ENCODE data around the gene ETS1. TPM values are rescaled to one million over a fixed set of nuclear protein-coding genes. Genes with fewer than 3 reads are reported as not detected.

The ETS1 gene
- total RNA-seq, 2 donors from 2014 or later = 19.3 to 37.6 TPM

DNA sequence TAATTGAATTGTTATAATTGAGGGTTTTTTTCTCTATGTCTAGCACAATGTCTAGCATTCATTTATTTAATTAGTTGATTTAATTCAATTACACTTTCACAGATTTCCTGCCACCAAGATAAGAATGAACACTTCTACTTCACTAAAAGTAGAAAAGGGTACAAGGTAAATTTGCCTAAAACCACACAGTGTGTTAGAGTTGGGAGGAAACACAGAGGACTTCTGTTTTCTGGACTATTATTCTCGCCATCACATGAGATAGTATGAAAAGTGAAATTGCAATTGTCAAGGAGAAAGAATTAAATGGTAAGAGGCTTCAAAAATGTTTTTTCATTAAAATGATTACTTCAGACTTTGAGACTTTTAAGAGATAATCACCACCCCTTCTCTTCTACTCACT, 109.5 kb downstream of the ETS1 start:
- no peaks in the 10 kb centered on the region for H3K9me3 ChIP-seq
- peak overlapping the region; percentile 30 for H3K27ac ChIP-seq
- no peaks in the 10 kb centered on the region for H3K27me3 ChIP-seq
- DNase-seq = no peak
- peaks cover 8% of the 10 kb centered on the region for H3K36me3 ChIP-seq
- peaks cover 27% of the 10 kb centered on the region for H3K4me1 ChIP-seq
- H3K4me3 ChIP-seq = no peak overlapping the region
- intact Hi-C loops (cut with DNase I) = loop anchor here (10.0 kb wide), 1 partner anchor 183 kb away; no protein-coding TSS in a partner anchor
- TF ChIP-seq, protein P1, sequence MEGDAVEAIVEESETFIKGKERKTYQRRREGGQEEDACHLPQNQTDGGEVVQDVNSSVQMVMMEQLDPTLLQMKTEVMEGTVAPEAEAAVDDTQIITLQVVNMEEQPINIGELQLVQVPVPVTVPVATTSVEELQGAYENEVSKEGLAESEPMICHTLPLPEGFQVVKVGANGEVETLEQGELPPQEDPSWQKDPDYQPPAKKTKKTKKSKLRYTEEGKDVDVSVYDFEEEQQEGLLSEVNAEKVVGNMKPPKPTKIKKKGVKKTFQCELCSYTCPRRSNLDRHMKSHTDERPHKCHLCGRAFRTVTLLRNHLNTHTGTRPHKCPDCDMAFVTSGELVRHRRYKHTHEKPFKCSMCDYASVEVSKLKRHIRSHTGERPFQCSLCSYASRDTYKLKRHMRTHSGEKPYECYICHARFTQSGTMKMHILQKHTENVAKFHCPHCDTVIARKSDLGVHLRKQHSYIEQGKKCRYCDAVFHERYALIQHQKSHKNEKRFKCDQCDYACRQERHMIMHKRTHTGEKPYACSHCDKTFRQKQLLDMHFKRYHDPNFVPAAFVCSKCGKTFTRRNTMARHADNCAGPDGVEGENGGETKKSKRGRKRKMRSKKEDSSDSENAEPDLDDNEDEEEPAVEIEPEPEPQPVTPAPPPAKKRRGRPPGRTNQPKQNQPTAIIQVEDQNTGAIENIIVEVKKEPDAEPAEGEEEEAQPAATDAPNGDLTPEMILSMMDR (IDR thresholded peaks at IDR 0.05) = no peak
- H3K9ac ChIP-seq (ENCODE audit: low read depth in 2 of 2, low read length in 2 of 2) = peak overlapping the region in 1 of 2 donors; percentile 6

DNA sequence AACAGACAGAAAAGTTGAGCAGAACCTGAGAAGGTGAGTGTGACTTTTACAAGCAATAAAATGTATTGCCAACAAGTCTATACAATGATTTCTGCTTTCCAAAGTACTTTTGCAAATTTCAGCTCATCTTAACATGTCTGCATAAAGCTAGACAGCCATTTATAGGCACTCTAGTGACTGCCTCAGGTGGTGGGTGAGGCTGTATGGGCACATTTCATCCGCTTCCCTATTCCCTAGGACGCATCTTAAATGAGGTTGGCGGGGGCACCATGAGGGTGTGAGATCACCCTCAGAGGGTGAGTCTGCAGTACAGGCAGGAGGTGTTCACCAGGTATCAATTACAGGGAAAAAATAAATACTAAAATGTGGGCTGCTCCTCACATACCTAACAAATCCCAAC, 110.1 kb downstream of the ETS1 start:
- H3K27ac ChIP-seq = peak overlapping the region; percentile 30
- TF ChIP-seq, protein P1 (IDR thresholded peaks at IDR 0.05) = no peak
- no peaks in the 10 kb centered on the region for H3K9me3 ChIP-seq
- H3K36me3 ChIP-seq = peaks cover 8% of the 10 kb centered on the region
- H3K4me1 ChIP-seq = peaks cover 28% of the 10 kb centered on the region
- no peak overlapping the region for H3K4me3 ChIP-seq
- no peaks in the 10 kb centered on the region for H3K27me3 ChIP-seq
- peak overlapping the region in 1 of 2 donors; percentile 6 for H3K9ac ChIP-seq (ENCODE audit: low read depth in 2 of 2, low read length in 2 of 2)
- intact Hi-C loops (cut with DNase I) = loop anchor here (10.0 kb wide), 1 partner anchor 182 kb away; no protein-coding TSS in a partner anchor
- DNase-seq = no peak

DNA sequence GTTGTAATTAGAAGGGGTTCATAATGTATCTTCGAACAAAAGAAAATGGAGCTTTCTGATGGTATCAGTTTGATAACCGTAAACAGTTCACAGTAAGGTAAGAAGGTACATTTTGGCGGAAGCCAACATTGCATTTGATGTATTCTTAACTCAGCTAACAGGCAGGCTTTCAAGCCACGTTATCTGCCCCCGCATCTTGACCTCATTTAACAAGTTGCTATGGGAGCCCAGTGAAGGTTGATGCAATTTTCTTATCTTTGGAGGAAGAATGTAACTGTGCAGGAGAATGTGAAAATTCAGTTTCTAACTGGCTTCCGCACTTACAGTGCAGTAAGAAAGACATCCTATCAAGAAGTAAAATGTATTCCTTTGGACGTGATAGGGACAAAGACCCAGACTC, 110.6 kb downstream of the ETS1 start:
- Histone ChIP-seq H3K27ac (peak overlapping the region; percentile 30), H3K4me3 (no peak overlapping the region), H3K9ac (ENCODE audit: low read depth in 2 of 2, low read length in 2 of 2) (no peak overlapping the region), H3K4me1 (peaks cover 32% of the 10 kb centered on the region), H3K9me3 (no peaks in the 10 kb centered on the region), H3K36me3 (peaks cover 8% of the 10 kb centered on the region), H3K27me3 (no peaks in the 10 kb centered on the region)
- intact Hi-C loops (cut with DNase I) = loop anchor here (10.0 kb wide), 1 partner anchor 182 kb away; no protein-coding TSS in a partner anchor
- DNase-seq = no peak
- TF ChIP-seq, protein P1 (IDR thresholded peaks at IDR 0.05) = no peak

DNA sequence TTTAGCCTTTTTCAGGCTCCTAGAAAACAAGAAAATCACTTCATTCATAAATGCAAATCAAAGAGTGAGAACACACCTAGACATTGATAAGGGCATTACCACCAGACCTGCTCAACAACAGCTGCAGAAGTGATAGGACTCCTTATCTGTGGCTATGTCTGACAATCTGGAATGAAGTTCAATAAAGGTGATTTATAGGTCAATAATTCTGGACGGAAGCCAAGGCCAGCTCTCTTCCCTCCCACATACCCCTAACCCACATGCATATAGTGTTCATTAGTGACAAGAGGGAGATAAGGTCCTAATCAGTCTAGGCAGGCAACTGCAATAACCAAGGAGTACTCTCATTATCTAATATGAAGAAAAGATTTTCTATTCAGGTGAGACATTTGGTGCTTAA, 111.3 kb downstream of the ETS1 start:
- TF ChIP-seq, protein P1 (IDR thresholded peaks at IDR 0.05) = no peak
- H3K4me1 ChIP-seq = peaks cover 34% of the 10 kb centered on the region
- peaks cover 8% of the 10 kb centered on the region for H3K36me3 ChIP-seq
- peak overlapping the region; percentile 30 for H3K27ac ChIP-seq
- intact Hi-C loops (cut with DNase I) = loop anchor here (10.0 kb wide), 1 partner anchor 181 kb away; no protein-coding TSS in a partner anchor
- DNase-seq = no peak
- no peaks in the 10 kb centered on the region for H3K9me3 ChIP-seq
- no peak overlapping the region for H3K4me3 ChIP-seq
- no peaks in the 10 kb centered on the region for H3K27me3 ChIP-seq
- no peak overlapping the region for H3K9ac ChIP-seq (ENCODE audit: low read depth in 2 of 2, low read length in 2 of 2)

DNA sequence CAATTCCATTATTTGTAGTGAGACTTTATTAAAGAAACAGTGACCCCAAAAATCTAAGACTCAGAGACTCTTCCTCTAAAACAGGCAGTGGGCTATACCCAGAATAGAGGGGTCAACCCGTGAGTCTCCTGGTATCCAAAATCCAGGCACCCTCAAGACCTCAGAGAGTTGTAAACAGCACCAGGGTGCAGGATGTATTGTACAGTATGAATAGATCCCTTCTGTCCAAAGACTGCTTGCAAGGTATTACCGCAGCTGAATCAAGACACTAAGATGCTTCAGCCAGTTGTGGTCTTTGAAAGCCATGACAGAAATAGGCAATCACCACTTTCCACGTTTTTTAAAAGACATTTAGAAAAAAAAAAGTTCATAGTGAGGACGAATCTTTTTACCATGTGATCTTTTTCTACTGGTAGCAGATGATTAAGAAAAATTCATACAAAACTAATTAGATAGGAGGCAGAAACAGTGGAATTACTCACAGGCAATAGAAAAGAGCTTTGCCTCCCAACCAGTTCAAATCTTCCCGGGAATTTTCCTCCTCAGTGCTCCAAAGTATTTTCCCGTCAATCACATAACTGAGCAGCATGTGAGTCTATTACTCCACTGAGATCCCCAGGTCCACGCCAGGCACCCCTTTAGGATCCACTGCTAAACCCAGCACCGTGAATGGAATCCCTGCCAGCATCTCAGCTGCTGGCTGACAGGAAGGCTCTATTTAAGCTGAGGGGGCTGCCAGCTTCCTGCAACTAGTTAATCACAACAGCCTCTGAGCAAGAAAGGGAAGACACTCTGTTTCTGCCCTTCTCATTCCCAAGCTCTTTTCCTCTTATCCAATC, 113.1 kb downstream of the ETS1 start:
- Histone ChIP-seq H3K27me3 (no peaks in the 10 kb centered on the region), H3K36me3 (peaks cover under 1% of the 10 kb centered on the region), H3K27ac (peak overlapping the region; percentile 60), H3K4me1 (peaks cover 34% of the 10 kb centered on the region), H3K9ac (ENCODE audit: low read depth in 2 of 2, low read length in 2 of 2) (peak overlapping the region in 1 of 2 donors; percentile 32), H3K4me3 (no peak overlapping the region), H3K9me3 (no peaks in the 10 kb centered on the region)
- DNase-seq = no peak
- intact Hi-C loops (cut with DNase I) = loop anchor here (10.0 kb wide), 1 partner anchor 179 kb away; no protein-coding TSS in a partner anchor
- TF ChIP-seq, protein P1 (IDR thresholded peaks at IDR 0.05) = no peak

Data from colonic mucosa (tissue), 4 donors.